Pancreas (tissue), 10 donors: ENCODE measurements around the gene COL25A1. TPM values are rescaled to one million over a fixed set of nuclear protein-coding genes. Genes with fewer than 3 reads are reported as not detected.

Experiments used
- ATAC-seq, 4 donors: fragments of 200-7000 bp; cut with Tn5 transposase; one replicate each; pipeline versions ENCODE4 v1.8.0 to v1.9.1; 2020; ENCODE audit warnings: mild to moderate bottlenecking in 4 of 4, moderate library complexity in 4 of 4
- DNase-seq, 6 donors: peaks; one replicate each; pipeline ENCODE4 v3.0.0-alpha.2; 2020
- FAIRE-seq: peaks from 2 replicates; lab custom pipeline; 2012; peaks lifted over from hg19 to GRCh38; lab: Jason Lieb, UNC
- H3K27ac ChIP-seq, 4 donors: fragments of 200-600 bp; sonication (generic); 1 replicate in 3 of 4; 2 replicates in 1 of 4; pipeline versions ENCODE4 v1.5.0 to v1.8.0; 2020
- H3K27me3 ChIP-seq, 4 donors: fragments of 200-600 bp; one replicate each; pipeline ENCODE4 v1.8.0; 2021
- H3K36me3 ChIP-seq, 3 donors: fragments of 200-600 bp; sonication (generic) in 1 of 3; one replicate each; pipeline versions ENCODE4 v1.5.0 to v1.8.0; 2020 to 2021
- H3K4me1 ChIP-seq, 3 donors: fragments of 200-600 bp; one replicate each; pipeline ENCODE4 v1.8.0; 2021
- H3K4me3 ChIP-seq, 4 donors: fragments of 200-600 bp; sonication (generic) in 2 of 4; one replicate each; pipeline versions ENCODE4 v1.5.0 to v1.8.0; 2020 to 2021
- H3K9me3 ChIP-seq, 4 donors: fragments of 200-600 bp; one replicate each; pipeline ENCODE4 v1.8.0; 2021
- CTCF ChIP-seq, 4 donors: fragments of 200-600 bp; sonication (generic) in 3 of 4; IDR thresholded peaks; one replicate each; pipeline versions ENCODE4 v1.5.0 to v1.8.0; 2021; ENCODE audit warnings: antibody characterized with exemption in 4 of 4
- WGBS, 2 donors: extraction: QIAGEN DNeasy Blood & Tissue Kit; methylation state at CpG; one replicate each; pipeline ENCODE4 v1.1.7; 2013; 5-methylcytosine and 5-hydroxymethylcytosine counted together
- intact Hi-C, 3 donors: fragments of 100-400 bp; cut with DNase I; formaldehyde crosslinking; loops; one replicate each; pipeline versions ENCODE4 v1.11.1 to v1.14.2; 2022
- polyA plus RNA-seq, 2 donors: library from polyadenylated mRNA; stranded (reverse); fragments of 200-250 nt; gene quantifications; one replicate each; pipeline ENCODE4 v1.2.3, GENCODE V29; 2013
- total RNA-seq, 6 donors: library from RNA; stranded (reverse); fragmentation: NEBNext Ultra II Directional in 4 of 6; extraction: Animal tissue kit (Norgen Biotek cat#: 25700) in 4 of 6; gene quantifications; one replicate each; pipeline versions ENCODE4 v1.2.1 to v1.2.4, GENCODE V29; 2021 to 2023
- donor health status: healthy with polysubstance abuse.
- donor health status: DM: no; HTN: no; CAD: no; lungs with moderate emphysema.
- donor health status: DM: no; HTN: no; CAD: no.
- donor health status: control.
- donor health status: control.
- donor health status: Bipolar disorder and iron deficiency.
- donor health status: DM: yes; HTN: yes; CAD: no.
- donor health status: DM: no; HTN: no; CAD: no.
- donor health status: DM: no; HTN: no; CAD: no.
- donor health status: DM: yes; HTN: yes; CAD: no.

The COL25A1 gene
- total and polyA plus RNA-seq, 8 donors, result 0.08 to 0.46 (median 0.22) TPM

GRCh38 chr4:108788731-108789130, 513.7 kb downstream of the COL25A1 start:
- ATAC-seq, result no peak
- no peaks in the 10 kb centered on the region for H3K27me3 ChIP-seq
- H3K4me3 ChIP-seq, result no peak overlapping the region
- peaks cover 0 to 6% (median 0%) of the 10 kb centered on the region in 3 donors for H3K4me1 ChIP-seq
- no peak for TF ChIP-seq CTCF (IDR thresholded peaks at IDR 0.05)
- WGBS, 2 donors, result 92 to 99% methylated on average over 9 of the region's 9 CpGs
- no peak for DNase-seq
- no peaks in the 10 kb centered on the region for H3K9me3 ChIP-seq
- H3K27ac ChIP-seq, result no peak overlapping the region
- intact Hi-C loops, result no loop called here
- no peak for FAIRE-seq
- no peaks in the 10 kb centered on the region for H3K36me3 ChIP-seq

- WGBS, 2 donors, result 90 to 94% methylated on average over 16 of the region's 16 CpGs
- no peak overlapping the region for H3K4me3 ChIP-seq
- DNase-seq (no peak), FAIRE-seq (no peak), ATAC-seq (no peak)
- no peaks in the 10 kb centered on the region for H3K27me3 ChIP-seq
- H3K9me3 ChIP-seq, result no peaks in the 10 kb centered on the region
- no peak for TF ChIP-seq CTCF (IDR thresholded peaks at IDR 0.05)
- intact Hi-C loops, result no loop called here
- no peaks in the 10 kb centered on the region for H3K36me3 ChIP-seq
- H3K27ac ChIP-seq, result no peak overlapping the region
- H3K4me1 ChIP-seq, result peaks cover 0 to 9% (median 0%) of the 10 kb centered on the region in 3 donors
These were observed 514.7 kb downstream of the COL25A1 start for GRCh38 chr4:108787724-108788123.

GRCh38 chr4:108787106-108787505, 515.4 kb downstream of the COL25A1 start:
- Histone ChIP-seq H3K27me3 (no peaks in the 10 kb centered on the region), H3K9me3 (no peaks in the 10 kb centered on the region), H3K4me1 (peaks cover 0 to 9% (median 0%) of the 10 kb centered on the region in 3 donors), H3K4me3 (no peak overlapping the region), H3K27ac (no peak overlapping the region), H3K36me3 (no peaks in the 10 kb centered on the region)
- intact Hi-C loops, result no loop called here
- ATAC-seq (no peak), DNase-seq (no peak), FAIRE-seq (no peak)
- no peak for TF ChIP-seq CTCF (IDR thresholded peaks at IDR 0.05)
- 88 to 92% methylated on average over 14 of the region's 14 CpGs for WGBS, 2 donors

GRCh38 chr4:108786351-108786750, 516.1 kb downstream of the COL25A1 start:
- Histone ChIP-seq H3K36me3 (no peaks in the 10 kb centered on the region), H3K4me3 (no peak overlapping the region), H3K27me3 (no peaks in the 10 kb centered on the region), H3K4me1 (peaks cover 0 to 9% (median 0%) of the 10 kb centered on the region in 3 donors), H3K27ac (no peak overlapping the region), H3K9me3 (no peaks in the 10 kb centered on the region)
- DNase-seq, result no peak
- intact Hi-C loops, result no loop called here
- WGBS, 2 donors, result 76 to 78% methylated on average over 8 of the region's 8 CpGs
- no peak for ATAC-seq
- no peak for TF ChIP-seq CTCF (IDR thresholded peaks at IDR 0.05)
- no peak for FAIRE-seq

- Histone ChIP-seq H3K27ac (no peak overlapping the region), H3K4me1 (peaks cover 0 to 9% (median 0%) of the 10 kb centered on the region in 3 donors), H3K4me3 (no peak overlapping the region), H3K27me3 (no peaks in the 10 kb centered on the region), H3K9me3 (no peaks in the 10 kb centered on the region), H3K36me3 (no peaks in the 10 kb centered on the region)
- intact Hi-C loops, result no loop called here
- peak in 2 of 4 donors; percentile 10 to 16 for TF ChIP-seq CTCF (IDR thresholded peaks at IDR 0.05)
- FAIRE-seq (no peak), DNase-seq (no peak), ATAC-seq (peak in 3 of 4 donors; percentile 44 to 79 (median 72))
- WGBS, 2 donors, result 17 to 20% methylated on average over 3 of the region's 3 CpGs
These were observed 518.6 kb downstream of the COL25A1 start for GRCh38 chr4:108783665-108784463.
